OCI-LY1 (cell line): ENCODE results near the gene MRGPRF.

Source experiments
- EZH2 ChIP-seq: fragments of 200-600 bp; sonication (generic), shearing (Covaris generic); IDR thresholded peaks from 2 replicates; pipeline ENCODE4 v1.8.0; 2017; ENCODE audit warnings: borderline replicate concordance, mixed run types, mild to moderate bottlenecking, antibody characterized with exemption, low read length, moderate library complexity, mixed read lengths
- TF ChIP-seq, protein P1 (sequence below): fragments of 200-600 bp; sonication (generic), shearing (Covaris generic); IDR thresholded peaks from 2 replicates; pipeline ENCODE4 v1.5.1; 2017; ENCODE audit warnings: mild to moderate bottlenecking, antibody characterized with exemption, low read length, moderate library complexity, mixed read lengths

DNA sequence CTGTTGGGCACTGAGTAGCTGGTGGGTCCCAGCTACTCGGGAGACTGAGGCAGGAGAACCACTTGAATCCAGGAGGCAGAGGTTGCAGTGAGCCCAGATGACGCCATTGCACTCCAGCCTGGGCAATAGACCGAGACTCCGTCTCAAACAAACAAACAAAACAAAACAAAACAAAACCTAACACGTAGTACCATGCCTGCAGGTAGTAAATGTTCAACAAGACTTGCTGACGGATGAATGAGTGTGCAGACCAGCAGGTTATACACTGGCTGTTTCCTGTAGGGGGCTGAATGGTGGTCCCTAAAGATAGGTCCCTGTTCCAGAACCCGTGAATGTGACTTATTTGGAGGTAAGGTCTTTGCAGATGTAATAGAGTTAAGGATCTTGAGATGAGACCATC lies 19.5 kb downstream of the MRGPRF start:
- TF ChIP-seq, protein P1, sequence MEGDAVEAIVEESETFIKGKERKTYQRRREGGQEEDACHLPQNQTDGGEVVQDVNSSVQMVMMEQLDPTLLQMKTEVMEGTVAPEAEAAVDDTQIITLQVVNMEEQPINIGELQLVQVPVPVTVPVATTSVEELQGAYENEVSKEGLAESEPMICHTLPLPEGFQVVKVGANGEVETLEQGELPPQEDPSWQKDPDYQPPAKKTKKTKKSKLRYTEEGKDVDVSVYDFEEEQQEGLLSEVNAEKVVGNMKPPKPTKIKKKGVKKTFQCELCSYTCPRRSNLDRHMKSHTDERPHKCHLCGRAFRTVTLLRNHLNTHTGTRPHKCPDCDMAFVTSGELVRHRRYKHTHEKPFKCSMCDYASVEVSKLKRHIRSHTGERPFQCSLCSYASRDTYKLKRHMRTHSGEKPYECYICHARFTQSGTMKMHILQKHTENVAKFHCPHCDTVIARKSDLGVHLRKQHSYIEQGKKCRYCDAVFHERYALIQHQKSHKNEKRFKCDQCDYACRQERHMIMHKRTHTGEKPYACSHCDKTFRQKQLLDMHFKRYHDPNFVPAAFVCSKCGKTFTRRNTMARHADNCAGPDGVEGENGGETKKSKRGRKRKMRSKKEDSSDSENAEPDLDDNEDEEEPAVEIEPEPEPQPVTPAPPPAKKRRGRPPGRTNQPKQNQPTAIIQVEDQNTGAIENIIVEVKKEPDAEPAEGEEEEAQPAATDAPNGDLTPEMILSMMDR: no peak
- no peak for TF ChIP-seq EZH2
